Measurements from ENCODE around the gene DRD5.

DNA sequence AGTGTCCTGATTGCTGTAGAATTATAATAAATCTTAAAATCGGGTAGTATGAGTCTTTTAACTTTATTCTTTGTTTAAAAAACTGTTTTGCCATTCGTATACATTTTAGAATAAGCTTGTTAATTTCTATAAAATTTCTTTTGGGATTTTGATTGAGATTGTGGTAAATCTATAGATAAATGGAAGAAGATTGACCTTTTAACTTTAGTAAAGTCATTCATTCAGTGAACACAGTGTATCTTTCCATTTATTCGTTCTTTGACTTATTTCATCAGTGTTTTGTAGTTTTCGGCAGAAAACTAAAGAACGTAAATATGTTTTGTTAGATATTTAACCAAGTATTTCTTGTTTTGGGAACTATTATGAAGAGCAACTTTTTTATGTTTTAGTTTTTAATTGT, 38.9 kb downstream of the DRD5 start:
- TF ChIP-seq, protein P1, sequence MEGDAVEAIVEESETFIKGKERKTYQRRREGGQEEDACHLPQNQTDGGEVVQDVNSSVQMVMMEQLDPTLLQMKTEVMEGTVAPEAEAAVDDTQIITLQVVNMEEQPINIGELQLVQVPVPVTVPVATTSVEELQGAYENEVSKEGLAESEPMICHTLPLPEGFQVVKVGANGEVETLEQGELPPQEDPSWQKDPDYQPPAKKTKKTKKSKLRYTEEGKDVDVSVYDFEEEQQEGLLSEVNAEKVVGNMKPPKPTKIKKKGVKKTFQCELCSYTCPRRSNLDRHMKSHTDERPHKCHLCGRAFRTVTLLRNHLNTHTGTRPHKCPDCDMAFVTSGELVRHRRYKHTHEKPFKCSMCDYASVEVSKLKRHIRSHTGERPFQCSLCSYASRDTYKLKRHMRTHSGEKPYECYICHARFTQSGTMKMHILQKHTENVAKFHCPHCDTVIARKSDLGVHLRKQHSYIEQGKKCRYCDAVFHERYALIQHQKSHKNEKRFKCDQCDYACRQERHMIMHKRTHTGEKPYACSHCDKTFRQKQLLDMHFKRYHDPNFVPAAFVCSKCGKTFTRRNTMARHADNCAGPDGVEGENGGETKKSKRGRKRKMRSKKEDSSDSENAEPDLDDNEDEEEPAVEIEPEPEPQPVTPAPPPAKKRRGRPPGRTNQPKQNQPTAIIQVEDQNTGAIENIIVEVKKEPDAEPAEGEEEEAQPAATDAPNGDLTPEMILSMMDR (conservative IDR thresholded peaks at IDR 0.05; ENCODE audit: low read depth, low read length): no peak
- no peak for TF ChIP-seq EZH2 (IDR thresholded peaks at IDR 0.05; ENCODE audit: borderline replicate concordance, low read depth, low read length, poor library complexity, severe bottlenecking)
